SU-DHL-6 (cell line): ENCODE results near the gene SIRT4.

Experiments used
- H2AFZ ChIP-seq: fragments of 200-600 bp; sonication (generic); 2 replicates; pipeline ENCODE4 v1.6.1; 2014; ENCODE audit warnings: low read depth, mild to moderate bottlenecking, moderate library complexity, mixed read lengths, antibody characterized with exemption, low read length; ENCODE audit not compliant: severe bottlenecking
- H3F3A ChIP-seq: fragments of 200-600 bp; shearing (Covaris generic); 2 replicates; pipeline ENCODE4 v1.6.0; 2016; ENCODE audit warnings: antibody characterized with exemption, mild to moderate bottlenecking; ENCODE audit not compliant: insufficient read depth
- H3K27ac ChIP-seq: fragments of 200-600 bp; sonication (generic); 2 replicates; pipeline ENCODE4 v1.5.1; 2016; ENCODE audit warnings: low read depth, mild to moderate bottlenecking, low read length, moderate library complexity, mixed read lengths
- H3K27me3 ChIP-seq: fragments of 200-600 bp; sonication (generic), shearing (Covaris generic); 2 replicates; pipeline ENCODE4 v1.6.0; 2014; ENCODE audit warnings: mild to moderate bottlenecking, low read length
- H3K36me3 ChIP-seq: fragments of 200-600 bp; sonication (generic); 2 replicates; pipeline ENCODE4 v1.6.1; 2014; ENCODE audit warnings: mild to moderate bottlenecking, low read length, mixed read lengths
- H3K4me2 ChIP-seq: fragments of 300-600, 200-600 bp; shearing (Covaris generic), sonication (generic); 2 replicates; pipeline ENCODE4 v1.6.0; 2014; ENCODE audit warnings: low read length, low read depth, mild to moderate bottlenecking; ENCODE audit not compliant: poor library complexity, severe bottlenecking
- H3K4me3 ChIP-seq: fragments of 200-600 bp; sonication (generic); 2 replicates; pipeline ENCODE4 v1.5.1; 2014; ENCODE audit warnings: antibody characterized with exemption, low read length, mild to moderate bottlenecking, mixed read lengths; ENCODE audit not compliant: insufficient read depth, poor library complexity, severe bottlenecking
- H3K79me2 ChIP-seq: fragments of 200-600 bp; sonication (generic); 2 replicates; pipeline ENCODE4 v1.6.1; 2014; ENCODE audit warnings: mild to moderate bottlenecking, low read length, moderate library complexity; ENCODE audit not compliant: insufficient read depth
- H3K9ac ChIP-seq: fragments of 200-600 bp; sonication (generic); 2 replicates; pipeline ENCODE4 v1.7.0; 2014; ENCODE audit warnings: mild to moderate bottlenecking, low read length
- H3K9me2 ChIP-seq: fragments of 200-600 bp; sonication (generic); replicated peaks from 2 replicates; pipeline ENCODE4 v1.6.1; 2014; ENCODE audit warnings: low read length; ENCODE audit not compliant: insufficient read depth
- H3K9me3 ChIP-seq: fragments of 200-600 bp; sonication (generic); 2 replicates; pipeline ENCODE4 v1.6.1; 2014; ENCODE audit warnings: low read length, mixed read lengths; ENCODE audit not compliant: insufficient read depth
- H4K20me1 ChIP-seq: fragments of 200-600 bp; sonication (generic); 2 replicates; pipeline ENCODE4 v1.6.1; 2014; ENCODE audit warnings: low read depth, mild to moderate bottlenecking, antibody characterized with exemption, low read length, moderate library complexity, mixed read lengths
- EZH2phosphoT487 ChIP-seq: fragments of 200-600 bp; sonication (generic), shearing (Covaris generic); conservative IDR thresholded peaks from 2 replicates; pipeline ENCODE4 v1.6.1; 2018; ENCODE audit warnings: mild to moderate bottlenecking, antibody characterized with exemption, low read length, moderate library complexity, mixed read lengths
- TF ChIP-seq, protein P1 (sequence below): fragments of 200-600 bp; sonication (generic); IDR thresholded peaks from one replicate; pipeline ENCODE4 v1.5.1; 2017; ENCODE audit warnings: antibody characterized with exemption, mild to moderate bottlenecking, low read length, moderate library complexity; ENCODE audit not compliant: insufficient read depth, poor library complexity, severe bottlenecking

SIRT4 gene

GRCh38 chr12:120337730-120338129 is 35.6 kb downstream of the SIRT4 start:
- H3K79me2 ChIP-seq = no peaks in the 10 kb centered on the region
- no peaks in the 10 kb centered on the region for H3F3A ChIP-seq
- H3K9me3 ChIP-seq = peaks cover 25% of the 10 kb centered on the region; the same call in 1 of the 2 replicates
- no peak overlapping the region for H3K4me3 ChIP-seq
- no peak overlapping the region for H3K27ac ChIP-seq
- H3K27me3 ChIP-seq = no peaks in the 10 kb centered on the region
- TF ChIP-seq, protein P1, sequence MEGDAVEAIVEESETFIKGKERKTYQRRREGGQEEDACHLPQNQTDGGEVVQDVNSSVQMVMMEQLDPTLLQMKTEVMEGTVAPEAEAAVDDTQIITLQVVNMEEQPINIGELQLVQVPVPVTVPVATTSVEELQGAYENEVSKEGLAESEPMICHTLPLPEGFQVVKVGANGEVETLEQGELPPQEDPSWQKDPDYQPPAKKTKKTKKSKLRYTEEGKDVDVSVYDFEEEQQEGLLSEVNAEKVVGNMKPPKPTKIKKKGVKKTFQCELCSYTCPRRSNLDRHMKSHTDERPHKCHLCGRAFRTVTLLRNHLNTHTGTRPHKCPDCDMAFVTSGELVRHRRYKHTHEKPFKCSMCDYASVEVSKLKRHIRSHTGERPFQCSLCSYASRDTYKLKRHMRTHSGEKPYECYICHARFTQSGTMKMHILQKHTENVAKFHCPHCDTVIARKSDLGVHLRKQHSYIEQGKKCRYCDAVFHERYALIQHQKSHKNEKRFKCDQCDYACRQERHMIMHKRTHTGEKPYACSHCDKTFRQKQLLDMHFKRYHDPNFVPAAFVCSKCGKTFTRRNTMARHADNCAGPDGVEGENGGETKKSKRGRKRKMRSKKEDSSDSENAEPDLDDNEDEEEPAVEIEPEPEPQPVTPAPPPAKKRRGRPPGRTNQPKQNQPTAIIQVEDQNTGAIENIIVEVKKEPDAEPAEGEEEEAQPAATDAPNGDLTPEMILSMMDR = no peak
- no peak for TF ChIP-seq EZH2phosphoT487
- H3K9ac ChIP-seq = no peak overlapping the region
- no peak overlapping the region for H2AFZ ChIP-seq
- no peak overlapping the region for H3K4me2 ChIP-seq
- no peaks in the 10 kb centered on the region for H3K9me2 ChIP-seq
- H3K36me3 ChIP-seq = no peaks in the 10 kb centered on the region
- H4K20me1 ChIP-seq = no peaks in the 10 kb centered on the region

GRCh38 chr12:120339256-120339655 is 37.1 kb downstream of the SIRT4 start:
- no peaks in the 10 kb centered on the region for H3F3A ChIP-seq
- H3K4me2 ChIP-seq = no peak overlapping the region
- no peaks in the 10 kb centered on the region for H3K27me3 ChIP-seq
- H3K36me3 ChIP-seq = no peaks in the 10 kb centered on the region
- no peak overlapping the region for H2AFZ ChIP-seq
- no peak overlapping the region for H3K4me3 ChIP-seq
- no peaks in the 10 kb centered on the region for H4K20me1 ChIP-seq
- TF ChIP-seq EZH2phosphoT487 = no peak
- H3K9ac ChIP-seq = no peak overlapping the region
- no peaks in the 10 kb centered on the region for H3K79me2 ChIP-seq
- no peak overlapping the region for H3K27ac ChIP-seq
- peaks cover 25% of the 10 kb centered on the region; the same call in 1 of the 2 replicates for H3K9me3 ChIP-seq
- H3K9me2 ChIP-seq = no peaks in the 10 kb centered on the region

DNA sequence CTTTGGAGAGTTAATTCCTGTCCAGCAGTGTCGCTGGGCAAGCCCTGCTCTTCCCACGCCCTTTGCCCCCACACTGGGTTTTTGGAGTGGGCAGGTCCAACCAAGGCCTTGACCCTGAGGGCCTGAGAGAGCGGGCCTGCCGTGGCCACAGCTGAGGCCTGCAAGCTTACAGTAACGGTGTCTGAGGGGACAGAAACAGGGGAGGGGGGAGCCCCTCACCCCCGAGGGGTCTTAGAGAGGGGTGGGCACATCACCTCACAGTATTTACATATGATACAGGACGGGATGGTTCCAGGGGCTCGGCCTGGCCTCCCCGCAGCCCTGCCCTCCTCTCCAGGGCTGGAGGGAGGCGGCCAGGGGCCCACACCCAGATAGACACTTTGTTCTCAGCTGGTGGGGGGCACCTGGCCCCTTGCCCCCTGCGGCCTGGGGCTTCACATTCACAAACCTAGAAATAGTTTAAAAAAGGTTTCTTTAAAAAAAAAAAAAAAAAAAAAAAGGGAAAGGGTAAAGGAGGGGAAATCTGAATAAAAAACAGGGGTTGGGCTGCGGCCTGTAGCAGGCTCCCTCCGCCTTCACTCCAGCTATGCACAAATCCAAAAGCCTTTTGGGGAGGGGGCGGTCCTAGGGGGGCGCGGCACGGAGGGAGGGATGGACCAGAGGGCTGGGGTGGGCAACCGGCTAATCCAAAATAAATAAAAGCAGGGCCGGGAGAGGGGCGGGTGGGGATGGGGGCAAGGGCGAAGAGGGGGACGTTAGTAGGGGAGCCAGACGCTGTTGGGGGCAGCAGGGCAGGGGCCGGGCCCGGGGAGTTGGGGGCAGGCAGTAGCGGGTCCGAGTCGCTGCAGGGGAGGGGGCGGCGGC is 40.3 kb downstream of the SIRT4 start:
- no peaks in the 10 kb centered on the region for H3K36me3 ChIP-seq
- H3K9ac ChIP-seq = no peak overlapping the region
- H3K9me3 ChIP-seq = peaks cover 12% of the 10 kb centered on the region; the same call in 1 of the 2 replicates
- H4K20me1 ChIP-seq = no peaks in the 10 kb centered on the region
- no peak overlapping the region for H3K27ac ChIP-seq
- H3K27me3 ChIP-seq = no peaks in the 10 kb centered on the region
- TF ChIP-seq, protein P1 = no peak
- TF ChIP-seq EZH2phosphoT487 = no peak
- H3K79me2 ChIP-seq = no peaks in the 10 kb centered on the region
- H3K9me2 ChIP-seq = no peaks in the 10 kb centered on the region
- no peaks in the 10 kb centered on the region for H3F3A ChIP-seq
- H3K4me3 ChIP-seq = no peak overlapping the region
- no peak overlapping the region for H3K4me2 ChIP-seq
- H2AFZ ChIP-seq = no peak overlapping the region

- no peaks in the 10 kb centered on the region for H3K36me3 ChIP-seq
- H3K9me3 ChIP-seq = peaks cover 5% of the 10 kb centered on the region; the same call in 1 of the 2 replicates
- H3K9me2 ChIP-seq = no peaks in the 10 kb centered on the region
- no peak overlapping the region for H2AFZ ChIP-seq
- TF ChIP-seq EZH2phosphoT487 = no peak
- TF ChIP-seq, protein P1 = no peak
- H3F3A ChIP-seq = no peaks in the 10 kb centered on the region
- H3K27me3 ChIP-seq = no peaks in the 10 kb centered on the region
- H3K4me3 ChIP-seq = no peak overlapping the region
- no peak overlapping the region for H3K9ac ChIP-seq
- no peaks in the 10 kb centered on the region for H4K20me1 ChIP-seq
- no peak overlapping the region for H3K4me2 ChIP-seq
- no peaks in the 10 kb centered on the region for H3K79me2 ChIP-seq
- no peak overlapping the region for H3K27ac ChIP-seq
These were observed 41.0 kb downstream of the SIRT4 start for GRCh38 chr12:120343039-120343537.
